ENCODE results near the gene MAGOH. TPM values are rescaled to one million over a fixed set of nuclear protein-coding genes. Genes with fewer than 3 reads are reported as not detected.
A peak's percentile ranks its signal among the peaks of the same experiment; 100 is the strongest.

Gene MAGOH
- total and polyA plus RNA-seq, 9 of the 15 experiments (the other 6 are each of a cell fraction or from before 2014, with no cell fraction given) = 102 to 342 (median 135) TPM

- H4K20me1 ChIP-seq (replicated peaks; ENCODE audit: control insufficient read depth, insufficient read depth, low read length) = 0 out of 2 replicates have a peak, but pooled peaks cover 4% of the 10 kb centered on the region
- ATAC-seq = no peak
- no peak for DNase-seq (ENCODE audit: extremely low read depth in 1 of 4, low spot score in 3 of 4)
- POLR2A ChIA-PET = no interaction called here
- intact Hi-C loops (cut with micrococcal nuclease) = no loop called here
- H3K9me1 ChIP-seq (ENCODE audit: control insufficient read depth, insufficient read depth, low read length) = no peaks in the 10 kb centered on the region
- no peak for FAIRE-seq
- H3K27ac ChIP-seq (ENCODE audit: extremely low read depth, low read depth, low read length) = no peak overlapping the region
- in situ Hi-C loops (cut with MboI) = no loop called here
- peaks cover 7 to 14% of the 10 kb centered on the region in 2 experiments; a peak in 3 of 5 replicates for H3K4me1 ChIP-seq (replicated peaks in 1 of 2; ENCODE audit: control insufficient read depth in 2 of 2, insufficient read depth in 2 of 2, low read length in 2 of 2)
- no peaks in the 10 kb centered on the region for H3K27me3 ChIP-seq (ENCODE audit: control insufficient read depth in 2 of 2, insufficient read depth in 2 of 2, low read length in 2 of 2)
- no peak overlapping the region for H2AFZ ChIP-seq (ENCODE audit: low read depth, low read length)
- no TSS peak for BruUV-seq (replicated peaks)
- H3K9me3 ChIP-seq (replicated peaks; ENCODE audit: control insufficient read depth, insufficient read depth, low read depth, low read length) = no peaks in the 10 kb centered on the region; the same call in 1 of the 2 replicates
- no peak overlapping the region for H3K9ac ChIP-seq (ENCODE audit: insufficient read depth in 1 of 2, low read depth in 2 of 2, low read length in 2 of 2)
- no peak overlapping the region for H3K4me3 ChIP-seq
- no peak overlapping the region for H3K4me2 ChIP-seq (ENCODE audit: insufficient read depth, low read length)
- CTCF ChIA-PET (ENCODE audit: low intra/inter-chr PET ratio) = no interaction called here
- H3K79me2 ChIP-seq (ENCODE audit: control insufficient read depth, insufficient read depth, low read length) = peaks cover 16% of the 10 kb centered on the region
- peaks cover 15% of the 10 kb centered on the region; the same call in 2 of the 3 replicates for H3K36me3 ChIP-seq (ENCODE audit: control insufficient read depth, insufficient read depth, low read length)
- TF ChIP-seq MNT (conservative IDR thresholded peaks at IDR 0.05) = no peak
- peak; percentile 61 for TF ChIP-seq ZNF436 (CRISPR knock-in tag; IDR thresholded peaks at IDR 0.05)
- TF ChIP-seq BCOR (IDR thresholded peaks at IDR 0.05) = 0 out of 2 replicates have a peak, but pooled peaks have one; percentile 16
- peak; percentile 90 for TF ChIP-seq ZFP36 (IDR thresholded peaks at IDR 0.05; ENCODE audit: low read depth, low read length, partially characterized antibody)
- 39% methylated on average over 2 of the region's 2 CpGs for WGBS (ENCODE audit: insufficient coverage, low coverage, missing lambda C conversion rate)
Measured at GRCh38 chr1:53241828-53242227, 3.5 kb upstream of the MAGOH start.

Data from K562 (cell line).